ENCODE data around the gene DGLUCY.

DNA sequence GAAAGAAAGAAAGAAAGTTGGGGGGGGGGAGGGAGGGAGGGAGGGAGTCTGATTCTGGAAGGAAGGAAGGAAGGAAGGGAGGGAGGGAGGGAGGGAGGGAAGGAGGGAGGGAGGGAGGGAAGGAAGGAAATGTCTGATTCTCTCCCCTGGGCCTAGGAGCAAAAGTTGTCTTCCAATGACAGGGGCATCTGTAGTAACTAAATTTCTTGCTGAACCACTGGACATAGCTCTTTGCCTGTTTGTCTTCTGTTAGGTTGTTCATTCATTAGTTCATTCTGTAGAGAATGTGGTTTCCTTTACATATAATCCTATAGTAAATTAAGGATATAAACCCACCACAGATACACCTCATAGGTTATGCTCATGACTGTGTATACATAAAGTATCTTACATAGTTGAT lies 70.7 kb downstream of the DGLUCY start:
- TF ChIP-seq, protein P1, sequence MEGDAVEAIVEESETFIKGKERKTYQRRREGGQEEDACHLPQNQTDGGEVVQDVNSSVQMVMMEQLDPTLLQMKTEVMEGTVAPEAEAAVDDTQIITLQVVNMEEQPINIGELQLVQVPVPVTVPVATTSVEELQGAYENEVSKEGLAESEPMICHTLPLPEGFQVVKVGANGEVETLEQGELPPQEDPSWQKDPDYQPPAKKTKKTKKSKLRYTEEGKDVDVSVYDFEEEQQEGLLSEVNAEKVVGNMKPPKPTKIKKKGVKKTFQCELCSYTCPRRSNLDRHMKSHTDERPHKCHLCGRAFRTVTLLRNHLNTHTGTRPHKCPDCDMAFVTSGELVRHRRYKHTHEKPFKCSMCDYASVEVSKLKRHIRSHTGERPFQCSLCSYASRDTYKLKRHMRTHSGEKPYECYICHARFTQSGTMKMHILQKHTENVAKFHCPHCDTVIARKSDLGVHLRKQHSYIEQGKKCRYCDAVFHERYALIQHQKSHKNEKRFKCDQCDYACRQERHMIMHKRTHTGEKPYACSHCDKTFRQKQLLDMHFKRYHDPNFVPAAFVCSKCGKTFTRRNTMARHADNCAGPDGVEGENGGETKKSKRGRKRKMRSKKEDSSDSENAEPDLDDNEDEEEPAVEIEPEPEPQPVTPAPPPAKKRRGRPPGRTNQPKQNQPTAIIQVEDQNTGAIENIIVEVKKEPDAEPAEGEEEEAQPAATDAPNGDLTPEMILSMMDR (IDR thresholded peaks at IDR 0.05), result no peak
- TF ChIP-seq POLR2A (IDR thresholded peaks at IDR 0.05), result no peak
